ENCODE results near the gene SPAG16.

DNA sequence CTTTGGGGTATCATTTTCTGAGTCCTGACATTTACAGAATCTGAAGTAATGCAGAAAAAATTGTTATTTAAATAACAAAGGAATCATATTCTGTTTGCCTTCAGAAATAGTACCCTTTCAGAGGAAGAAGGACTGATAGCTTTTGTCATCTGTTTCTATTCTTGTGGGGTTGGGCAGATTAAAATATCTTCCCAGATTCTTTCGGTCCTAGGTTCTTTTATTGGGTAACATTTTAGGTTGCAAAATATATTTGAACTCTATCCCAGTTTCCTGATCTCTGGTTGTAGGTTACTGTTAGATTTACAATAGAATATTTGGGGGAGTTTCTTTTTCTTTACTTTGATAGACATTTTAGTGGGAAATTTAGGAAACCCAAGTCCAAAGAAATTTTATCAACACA lies 550.5 kb downstream of the SPAG16 start:
- TF ChIP-seq, protein P1, sequence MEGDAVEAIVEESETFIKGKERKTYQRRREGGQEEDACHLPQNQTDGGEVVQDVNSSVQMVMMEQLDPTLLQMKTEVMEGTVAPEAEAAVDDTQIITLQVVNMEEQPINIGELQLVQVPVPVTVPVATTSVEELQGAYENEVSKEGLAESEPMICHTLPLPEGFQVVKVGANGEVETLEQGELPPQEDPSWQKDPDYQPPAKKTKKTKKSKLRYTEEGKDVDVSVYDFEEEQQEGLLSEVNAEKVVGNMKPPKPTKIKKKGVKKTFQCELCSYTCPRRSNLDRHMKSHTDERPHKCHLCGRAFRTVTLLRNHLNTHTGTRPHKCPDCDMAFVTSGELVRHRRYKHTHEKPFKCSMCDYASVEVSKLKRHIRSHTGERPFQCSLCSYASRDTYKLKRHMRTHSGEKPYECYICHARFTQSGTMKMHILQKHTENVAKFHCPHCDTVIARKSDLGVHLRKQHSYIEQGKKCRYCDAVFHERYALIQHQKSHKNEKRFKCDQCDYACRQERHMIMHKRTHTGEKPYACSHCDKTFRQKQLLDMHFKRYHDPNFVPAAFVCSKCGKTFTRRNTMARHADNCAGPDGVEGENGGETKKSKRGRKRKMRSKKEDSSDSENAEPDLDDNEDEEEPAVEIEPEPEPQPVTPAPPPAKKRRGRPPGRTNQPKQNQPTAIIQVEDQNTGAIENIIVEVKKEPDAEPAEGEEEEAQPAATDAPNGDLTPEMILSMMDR (IDR thresholded peaks at IDR 0.05): no peak
- TF ChIP-seq POLR2A (IDR thresholded peaks at IDR 0.05): no peak
